ENCODE results near the gene C1orf226. TPM values are rescaled to one million over a fixed set of nuclear protein-coding genes. Genes with fewer than 3 reads are reported as not detected.

Gene C1orf226
- total RNA-seq, 1 experiment from 2014 or later, result 7.7 TPM

DNA sequence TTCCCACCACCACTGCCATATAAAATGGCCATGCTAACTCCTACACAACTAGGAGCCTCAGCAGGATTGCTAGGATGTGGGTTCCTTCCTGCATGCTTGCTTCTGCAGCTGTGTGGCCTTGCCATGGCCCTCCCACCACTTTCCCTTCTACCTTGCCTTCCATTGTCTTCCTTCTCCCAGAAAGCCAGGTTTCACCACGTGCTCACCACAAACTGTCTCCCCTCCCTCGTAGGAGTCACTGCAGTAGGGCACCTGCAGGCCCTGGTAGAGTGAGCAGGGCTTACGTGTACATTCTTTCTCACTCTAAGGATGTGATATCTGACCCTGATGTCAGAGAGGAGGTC, 3.7 kb downstream of the C1orf226 start:
- ChIA-PET CTCF (no interaction called here), RAD21 (ENCODE audit: low non-redundant PET in 1 of 2, low total read pairs in 2 of 2, uncharacterized antibody in 2 of 2, unreplicated experiment in 2 of 2) (no interaction called here), POLR2A (no interaction called here)
- no peak for TF ChIP-seq POLR2A (IDR thresholded peaks at IDR 0.05; ENCODE audit: borderline replicate concordance, extremely low read depth, insufficient read depth, insufficient read length)
- TF ChIP-seq YY1 (IDR thresholded peaks at IDR 0.05; ENCODE audit: extremely low read depth, insufficient replicate concordance, low read depth, low read length), result no peak
- TF ChIP-seq SP1 (IDR thresholded peaks at IDR 0.05; ENCODE audit: low read depth), result no peak
- TF ChIP-seq, protein P1, sequence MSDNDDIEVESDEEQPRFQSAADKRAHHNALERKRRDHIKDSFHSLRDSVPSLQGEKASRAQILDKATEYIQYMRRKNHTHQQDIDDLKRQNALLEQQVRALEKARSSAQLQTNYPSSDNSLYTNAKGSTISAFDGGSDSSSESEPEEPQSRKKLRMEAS (IDR thresholded peaks at IDR 0.05), result no peak
- TF ChIP-seq JUND (IDR thresholded peaks at IDR 0.05), result no peak
- no peak for TF ChIP-seq ZFX (IDR thresholded peaks at IDR 0.05)
- TF ChIP-seq EGR1 (IDR thresholded peaks at IDR 0.05; ENCODE audit: low read depth), result no peak
- TF ChIP-seq EZH2phosphoT487 (IDR thresholded peaks at IDR 0.05; ENCODE audit: borderline replicate concordance), result no peak
- no peak for TF ChIP-seq ZNF274 (IDR thresholded peaks at IDR 0.05; ENCODE audit: low read depth, low read length)
- no peak for TF ChIP-seq CEBPB (IDR thresholded peaks at IDR 0.05; ENCODE audit: low read depth)
- no peak for TF ChIP-seq POLR2AphosphoS5 (IDR thresholded peaks at IDR 0.05; ENCODE audit: low read depth, low read length)
- TF ChIP-seq CTCF (IDR thresholded peaks at IDR 0.05 in 2 of 3, conservative IDR thresholded peaks at IDR 0.05 in 1 of 3; ENCODE audit: borderline replicate concordance in 1 of 3, insufficient read depth in 1 of 3, low read depth in 2 of 3, low read length in 2 of 3), result no peak
- no peak for TF ChIP-seq CBX3 (IDR thresholded peaks at IDR 0.05; ENCODE audit: low read depth)
- TF ChIP-seq SIN3A (IDR thresholded peaks at IDR 0.05; ENCODE audit: low read depth), result no peak
- TF ChIP-seq EZH2 (IDR thresholded peaks at IDR 0.05), result no peak
- TF ChIP-seq TCF7L2 (IDR thresholded peaks at IDR 0.05; ENCODE audit: borderline replicate concordance, extremely low read depth, insufficient read depth, insufficient read length), result no peak
- no peak for TF ChIP-seq REST (IDR thresholded peaks at IDR 0.05; ENCODE audit: low read depth)
- TF ChIP-seq FOSL1 (IDR thresholded peaks at IDR 0.05; ENCODE audit: low read depth), result no peak
- no peak for TF ChIP-seq ATF3 (IDR thresholded peaks at IDR 0.05)
- no peak overlapping the region for H3K27ac ChIP-seq (ENCODE audit: low read depth, low read length)
- no peak overlapping the region for H2AFZ ChIP-seq (ENCODE audit: low read depth, low read length, poor library complexity, severe bottlenecking)
- no peaks in the 10 kb centered on the region for H3K36me3 ChIP-seq (ENCODE audit: control insufficient read depth in 1 of 2, insufficient read depth in 2 of 2, low read length in 2 of 2)
- H3K79me2 ChIP-seq (ENCODE audit: insufficient read depth, low read length), result no peaks in the 10 kb centered on the region
- intact Hi-C loops (cut with micrococcal nuclease), result no loop called here
- no peaks in the 10 kb centered on the region for H3K9me2 ChIP-seq (ENCODE audit: insufficient read depth)
- no TSS peak for BruUV-seq (replicated peaks)
- DNase-seq (ENCODE audit: low read depth, low spot score), result no peak
- no peaks in the 10 kb centered on the region for H4K20me1 ChIP-seq (ENCODE audit: insufficient read depth)
- H3K4me3 ChIP-seq (replicated peaks in 1 of 2; ENCODE audit: low read depth in 1 of 2, low read length in 2 of 2), result no peak overlapping the region
- H3K4me1 ChIP-seq (ENCODE audit: control insufficient read depth in 1 of 2, insufficient read depth in 2 of 2, low read length in 2 of 2), result peaks cover 22 to 30% of the 10 kb centered on the region in 2 experiments
- ATAC-seq, result no peak
- H3K9ac ChIP-seq (ENCODE audit: low read length), result no peak overlapping the region
- no peaks in the 10 kb centered on the region for H3K9me3 ChIP-seq (ENCODE audit: control insufficient read depth in 1 of 2, insufficient read depth in 1 of 2, low read depth in 1 of 2, low read length in 2 of 2)
- H3K27me3 ChIP-seq (ENCODE audit: insufficient read depth, low read length), result no peaks in the 10 kb centered on the region
- no peak overlapping the region for H3K4me2 ChIP-seq (ENCODE audit: low read length)

Measured in HCT116 (cell line).